ENCODE results near the gene VPS37B. TPM values are rescaled to one million over a fixed set of nuclear protein-coding genes. Genes with fewer than 3 reads are reported as not detected.

Gene VPS37B
- total RNA-seq, 1 donor from 2014 or later, result 59.7 TPM

GRCh38 chr12:122866379-122866778 lies 29.5 kb downstream of the VPS37B start:
- DNase-seq (ENCODE audit: low spot score), result no peak

- no peak for DNase-seq (ENCODE audit: low spot score)
Measured at GRCh38 chr12:122865268-122866231, 30.4 kb downstream of the VPS37B start.

- DNase-seq (ENCODE audit: low spot score), result no peak
Measured at GRCh38 chr12:122864894-122865253, 31.1 kb downstream of the VPS37B start.

- DNase-seq (ENCODE audit: low spot score), result no peak
Measured at GRCh38 chr12:122862872-122863701, 32.8 kb downstream of the VPS37B start.

- no peak for DNase-seq (ENCODE audit: low spot score)
Measured at GRCh38 chr12:122862110-122862634, 33.8 kb downstream of the VPS37B start.

GRCh38 chr12:122861587-122861970 lies 34.3 kb downstream of the VPS37B start:
- DNase-seq (ENCODE audit: low spot score), result no peak

- no peak for DNase-seq (ENCODE audit: low spot score)
Measured at GRCh38 chr12:122860854-122861586, 34.9 kb downstream of the VPS37B start.

DNA sequence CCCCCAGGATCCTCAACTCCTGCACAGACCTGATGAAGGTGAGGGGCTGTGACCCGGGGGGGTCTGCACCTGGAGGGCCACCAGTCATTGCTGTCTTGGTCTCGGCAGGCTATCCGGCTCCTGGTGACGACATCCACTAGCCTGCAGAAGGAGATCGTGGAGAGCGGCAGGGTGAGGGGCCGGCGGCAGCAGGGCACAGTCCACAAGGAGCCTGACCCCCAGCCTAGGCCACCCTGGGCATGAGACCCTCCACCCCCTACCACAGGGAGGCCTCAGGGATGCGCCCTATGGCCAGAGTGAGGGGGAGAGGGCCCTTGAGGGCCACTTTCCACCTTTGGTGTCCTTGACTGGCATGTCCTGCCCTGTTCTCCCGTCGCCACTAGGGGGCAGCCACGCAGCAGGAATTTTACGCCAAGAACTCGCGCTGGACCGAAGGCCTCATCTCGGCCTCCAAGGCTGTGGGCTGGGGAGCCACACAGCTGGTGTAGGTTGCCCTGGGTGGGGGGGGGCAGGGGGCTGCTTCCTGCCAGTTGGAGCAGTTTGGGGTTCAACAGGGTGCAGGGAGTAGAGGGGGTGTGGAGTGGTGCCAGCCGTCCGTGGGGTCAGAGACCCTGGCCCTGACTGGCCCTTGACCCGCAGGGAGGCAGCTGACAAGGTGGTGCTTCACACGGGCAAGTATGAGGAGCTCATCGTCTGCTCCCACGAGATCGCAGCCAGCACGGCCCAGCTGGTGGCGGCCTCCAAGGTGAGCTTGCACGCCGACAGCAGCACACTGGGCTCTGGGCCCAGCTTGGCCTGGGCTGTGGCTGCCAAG lies 35.7 kb downstream of the VPS37B start:
- peak; percentile 91 for DNase-seq (ENCODE audit: low spot score)

- no peak for DNase-seq (ENCODE audit: low spot score)
Measured at GRCh38 chr12:122859303-122860039, 36.5 kb downstream of the VPS37B start.

DNA sequence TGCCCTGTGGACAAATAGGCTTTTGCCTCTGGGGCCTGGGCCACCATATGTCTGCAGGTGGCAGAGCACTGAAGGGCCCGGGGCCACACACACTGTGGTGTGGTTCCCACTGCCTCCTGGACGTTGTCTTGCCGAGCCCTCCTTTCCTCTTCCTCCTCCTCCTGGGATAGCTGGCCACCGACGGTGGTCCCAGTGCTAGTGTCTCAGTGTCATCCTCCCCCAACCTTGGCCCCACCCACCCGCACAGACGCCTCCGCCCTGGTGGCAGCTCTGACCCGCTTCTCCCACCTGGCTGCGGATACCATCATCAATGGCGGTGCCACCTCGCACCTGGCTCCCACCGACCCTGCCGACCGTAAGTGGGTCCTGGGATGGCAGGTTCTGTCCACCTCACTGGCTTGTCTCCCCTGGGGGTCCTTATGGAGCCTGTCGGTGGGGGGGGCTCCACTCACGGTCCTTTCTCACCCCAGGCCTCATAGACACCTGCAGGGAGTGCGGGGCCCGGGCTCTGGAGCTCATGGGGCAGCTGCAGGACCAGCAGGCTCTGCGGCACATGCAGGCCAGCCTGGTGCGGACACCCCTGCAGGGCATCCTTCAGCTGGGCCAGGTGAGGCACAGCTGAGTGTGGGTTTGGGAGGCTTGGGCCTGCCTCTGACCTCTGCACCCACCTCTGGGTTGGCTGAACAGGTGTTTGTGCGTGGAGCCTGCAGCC lies 37.2 kb downstream of the VPS37B start:
- DNase-seq (ENCODE audit: low spot score), result no peak

DNA sequence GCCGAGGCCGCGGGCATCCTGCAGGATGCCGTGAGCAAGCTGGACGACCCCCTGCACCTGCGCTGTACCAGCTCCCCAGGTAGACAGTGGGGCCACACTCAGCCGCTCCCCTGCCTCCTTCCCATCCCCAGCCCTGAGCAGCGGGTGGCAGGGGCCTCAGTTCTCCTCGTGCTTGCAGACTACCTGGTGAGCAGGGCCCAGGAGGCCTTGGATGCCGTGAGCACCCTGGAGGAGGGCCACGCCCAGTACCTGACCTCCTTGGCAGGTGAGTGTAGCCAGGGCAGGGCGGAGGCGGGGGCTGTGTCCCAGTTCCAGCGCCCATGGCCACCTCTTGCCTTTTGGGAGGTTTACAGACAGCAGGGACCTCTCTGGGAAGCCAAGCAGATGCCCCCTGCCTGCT lies 37.8 kb downstream of the VPS37B start:
- DNase-seq (ENCODE audit: low spot score), result no peak

DNA sequence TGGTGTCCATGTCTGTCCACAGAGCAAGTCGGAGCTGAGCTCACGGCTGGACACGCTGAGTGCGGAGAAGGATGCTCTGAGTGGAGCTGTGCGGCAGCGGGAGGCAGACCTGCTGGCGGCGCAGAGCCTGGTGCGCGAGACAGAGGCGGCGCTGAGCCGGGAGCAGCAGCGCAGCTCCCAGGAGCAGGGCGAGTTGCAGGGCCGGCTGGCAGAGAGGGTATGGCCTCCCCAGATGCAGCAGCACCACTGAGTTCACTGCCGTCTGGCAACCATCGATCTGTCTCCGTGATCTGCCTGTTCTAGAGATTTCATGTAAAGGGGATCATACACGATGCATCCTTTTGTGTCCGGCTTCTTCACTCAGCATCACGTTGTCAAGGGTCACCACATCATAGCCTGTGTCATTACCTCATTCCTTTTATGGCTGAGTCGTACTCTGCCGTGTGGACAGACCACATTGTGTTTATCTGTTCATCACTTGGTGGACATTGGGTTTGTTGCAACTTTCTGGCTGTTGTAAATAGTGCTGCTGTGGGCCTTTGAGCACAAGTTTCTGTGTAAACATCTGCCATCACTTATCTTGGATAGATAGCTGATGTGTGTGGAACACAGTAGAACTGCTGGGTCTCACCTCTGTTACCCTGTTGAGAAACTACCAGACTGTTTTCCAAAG lies 38.8 kb downstream of the VPS37B start:
- no peak for DNase-seq (ENCODE audit: low spot score)

DNA sequence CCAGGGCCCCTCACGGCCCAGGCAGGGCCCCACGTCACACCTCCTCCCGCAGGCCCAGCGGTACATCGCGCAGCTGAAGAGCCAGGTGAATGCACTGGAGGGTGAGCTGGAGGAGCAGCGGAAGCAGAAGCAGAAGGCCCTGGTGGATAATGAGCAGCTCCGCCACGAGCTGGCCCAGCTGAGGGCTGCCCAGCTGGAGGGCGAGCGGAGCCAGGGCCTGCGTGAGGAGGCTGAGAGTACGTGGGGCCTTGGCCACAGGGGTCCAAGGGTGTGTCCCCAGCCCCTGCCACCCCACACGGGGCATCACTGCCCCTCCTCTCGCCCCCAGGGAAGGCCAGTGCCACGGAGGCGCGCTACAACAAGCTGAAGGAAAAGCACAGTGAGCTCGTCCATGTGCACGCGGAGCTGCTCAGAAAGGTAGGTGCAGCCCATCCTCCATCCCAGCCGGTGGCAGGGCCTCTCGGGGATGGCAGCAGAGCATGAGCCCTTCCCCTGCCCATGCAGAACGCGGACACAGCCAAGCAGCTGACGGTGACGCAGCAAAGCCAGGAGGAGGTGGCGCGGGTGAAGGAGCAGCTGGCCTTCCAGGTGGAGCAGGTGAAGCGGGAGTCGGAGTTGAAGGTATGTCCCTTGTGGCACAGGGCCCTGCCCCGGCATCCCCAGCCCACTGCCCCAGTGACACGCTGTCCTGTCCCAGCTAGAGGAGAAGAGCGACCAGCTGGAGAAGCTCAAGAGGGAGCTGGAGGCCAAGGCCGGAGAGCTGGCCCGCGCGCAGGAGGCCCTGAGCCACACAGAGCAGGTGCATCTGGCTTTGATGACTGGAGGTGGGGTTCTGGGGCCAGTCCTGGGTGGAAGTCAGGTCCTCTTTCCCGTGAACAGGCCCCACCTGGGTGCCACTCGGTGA lies 39.7 kb downstream of the VPS37B start:
- no peak for DNase-seq (ENCODE audit: low spot score)

DNA sequence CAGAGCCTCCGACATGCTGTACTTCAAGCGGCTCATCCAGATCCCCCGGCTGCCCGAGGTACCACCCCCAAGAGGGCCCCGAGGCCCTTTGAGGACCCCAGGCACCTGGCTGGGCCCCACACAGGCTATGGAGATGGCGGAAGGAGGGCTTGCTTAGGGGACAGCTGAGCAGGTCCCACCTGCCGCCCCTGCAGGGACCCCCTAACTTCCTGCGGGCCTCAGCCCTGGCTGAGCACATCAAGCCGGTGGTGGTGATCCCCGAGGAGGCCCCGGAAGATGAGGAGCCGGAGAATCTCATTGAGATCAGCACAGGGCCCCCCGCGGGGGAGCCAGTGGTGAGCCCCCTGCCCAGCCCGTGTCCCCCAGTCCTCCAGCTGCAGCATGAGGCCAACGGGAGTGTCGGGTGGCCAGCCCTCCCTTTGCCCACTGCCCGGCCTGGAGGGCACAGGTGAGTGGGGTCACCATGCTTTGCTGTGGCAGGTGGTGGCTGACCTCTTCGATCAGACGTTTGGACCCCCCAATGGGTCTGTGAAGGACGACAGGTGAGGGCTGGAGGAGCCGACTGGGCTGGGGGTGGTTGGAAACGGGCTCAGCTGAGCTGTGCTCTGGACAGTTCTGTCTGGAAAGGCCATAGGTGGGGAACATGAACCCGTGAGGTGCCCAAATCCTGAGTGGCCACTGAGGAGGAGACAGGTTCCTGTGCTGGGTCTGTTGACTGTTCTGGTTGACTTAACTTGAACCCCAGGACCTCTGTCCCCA lies 40.7 kb downstream of the VPS37B start:
- DNase-seq (ENCODE audit: low spot score), result no peak

GRCh38 chr12:122854554-122854953 lies 41.4 kb downstream of the VPS37B start:
- no peak for DNase-seq (ENCODE audit: low spot score)

DNA sequence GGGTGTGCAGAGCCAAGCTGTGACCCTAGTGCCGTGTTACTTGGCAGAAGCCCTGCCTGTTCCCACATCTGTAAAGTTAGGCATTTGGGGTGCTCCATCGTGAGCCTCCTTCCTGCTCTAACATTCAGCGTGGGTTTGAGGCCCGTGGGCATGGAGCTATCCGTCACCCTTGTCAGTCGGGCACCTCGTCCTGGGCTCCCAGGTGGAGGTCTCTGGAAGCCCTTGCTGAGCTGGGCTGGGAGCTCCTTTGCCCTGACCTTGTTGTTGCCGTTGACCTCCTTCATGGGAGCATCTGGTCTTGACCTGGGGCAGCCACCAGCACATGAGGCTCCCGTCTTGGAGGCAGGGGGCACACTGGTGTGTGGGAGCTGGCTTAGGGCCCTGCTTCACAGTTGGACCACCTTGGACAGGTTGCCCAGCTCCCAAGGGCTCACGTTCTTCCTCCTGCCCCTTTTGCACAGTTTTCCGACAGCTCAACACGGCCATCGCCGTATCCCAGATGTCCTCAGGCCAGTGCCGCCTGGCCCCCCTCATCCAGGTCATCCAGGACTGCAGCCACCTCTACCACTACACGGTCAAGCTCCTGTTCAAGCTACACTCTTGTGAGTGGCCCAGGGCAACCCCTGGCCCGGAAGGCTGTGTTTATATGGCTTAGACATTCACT lies 42.2 kb downstream of the VPS37B start:
- DNase-seq (ENCODE audit: low spot score), result no peak

Data from ureter (tissue), 1 donor.